HepG2 (cell line): ENCODE data around the gene POLR1G. TPM values are rescaled to one million over a fixed set of nuclear protein-coding genes. Genes with fewer than 3 reads are reported as not detected.

ENCODE experiments used
- ASH2L ChIP-seq: fragments of 300-600, 200-600 bp; sonication (generic); IDR thresholded peaks from 2 replicates; pipeline ENCODE4 v1.7.0; 2017; ENCODE audit warnings: low read depth, mild to moderate bottlenecking, moderate library complexity, mixed read lengths, low read length; ENCODE audit not compliant: insufficient read length
- CREM ChIP-seq, 2 experiments: sonication (generic) in 1 of 2; formaldehyde crosslinking in 1 of 2; IDR thresholded peaks; 2 replicates each; pipeline versions ENCODE4 v1.4.0 to v1.6.1; 2016 to 2020; ENCODE audit warnings: antibody characterized with exemption in 1 of 2, mild to moderate bottlenecking in 1 of 2, missing genetic modification reagents in 1 of 2
- DMAP1 ChIP-seq: IDR thresholded peaks from 2 replicates; pipeline ENCODE4 v1.6.1; 2016
- ELF3 ChIP-seq: IDR thresholded peaks from 2 replicates; pipeline ENCODE4 v1.6.1; 2016; ENCODE audit warnings: missing genetic modification reagents, missing compliant biosample characterization
- HNF4A ChIP-seq: sonication (generic); formaldehyde crosslinking; IDR thresholded peaks from 2 replicates; pipeline ENCODE4 v1.4.0; 2020; ENCODE audit warnings: missing genetic modification reagents
- KDM6A ChIP-seq: IDR thresholded peaks from 2 replicates; pipeline ENCODE4 v1.6.1; 2016; ENCODE audit warnings: low read depth
- PRPF4 ChIP-seq: fragments of 200-400 bp; formaldehyde crosslinking; IDR thresholded peaks from 2 replicates; pipeline ENCODE4 v1.6.1; 2016; ENCODE audit warnings: low read length, low read depth; ENCODE audit not compliant: poor library complexity, severe bottlenecking
- SAP130 ChIP-seq: IDR thresholded peaks from 2 replicates; pipeline ENCODE4 v1.6.1; 2016; ENCODE audit warnings: low read depth
- SNAPC2 ChIP-seq: sonication (generic); formaldehyde crosslinking; IDR thresholded peaks from 2 replicates; pipeline ENCODE4 v1.8.1; 2022; ENCODE audit warnings: mild to moderate bottlenecking, missing genetic modification reagents
- SP5 ChIP-seq: IDR thresholded peaks from 2 replicates; pipeline ENCODE4 v1.6.1; 2016; ENCODE audit warnings: low read depth, borderline replicate concordance
- TFE3 ChIP-seq: IDR thresholded peaks from 2 replicates; pipeline ENCODE4 v1.6.1; 2016
- ZFP90 ChIP-seq: sonication (generic); formaldehyde crosslinking; IDR thresholded peaks from 2 replicates; pipeline ENCODE4 v1.8.0; 2022; ENCODE audit warnings: missing genetic modification reagents, mild to moderate bottlenecking, inconsistent platforms, borderline replicate concordance
- ZFX ChIP-seq: sonication (generic); formaldehyde crosslinking; IDR thresholded peaks from 2 replicates; pipeline ENCODE4 v1.4.0; 2020; ENCODE audit warnings: mild to moderate bottlenecking, low read depth, missing genetic modification reagents, moderate library complexity
- ZNF253 ChIP-seq: sonication (generic); formaldehyde crosslinking; IDR thresholded peaks from 2 replicates; pipeline ENCODE4 v1.8.0; 2022; ENCODE audit warnings: mild to moderate bottlenecking, missing genetic modification reagents, borderline replicate concordance
- ZNF367 ChIP-seq: sonication (generic); formaldehyde crosslinking; IDR thresholded peaks from 2 replicates; pipeline ENCODE4 v1.4.0; 2020; ENCODE audit warnings: missing genetic modification reagents, borderline replicate concordance
- ZNF616 ChIP-seq: sonication (generic); formaldehyde crosslinking; IDR thresholded peaks from 2 replicates; pipeline ENCODE4 v1.5.0; 2020; ENCODE audit warnings: low read depth, mild to moderate bottlenecking, missing genetic modification reagents
- ZNF7 ChIP-seq: IDR thresholded peaks from 2 replicates; pipeline ENCODE4 v1.6.1; 2016; ENCODE audit warnings: missing biosample characterization, missing genetic modification reagents
- ZNF724P ChIP-seq: sonication (generic); formaldehyde crosslinking; IDR thresholded peaks from 2 replicates; pipeline ENCODE4 v1.8.0; 2022; ENCODE audit warnings: missing genetic modification reagents, borderline replicate concordance
- polyA plus RNA-seq, 8 experiments: library from polyadenylated mRNA; depleted of rRNA in 3 of 8; stranded (reverse) in 7 of 8; unstranded in 1 of 8; fragments of >200 nt; fragmentation: Illumina TruSeq in 4 of 8; extraction: Trizol in 4 of 8; gene quantifications; 2 replicates each; pipeline versions ENCODE4 v1.2.1 to v1.2.3, GENCODE V29; 2011 to 2016; ENCODE audit warnings: low read depth in 4 of 8, missing spikeins in 1 of 8, mixed read lengths in 1 of 8; ENCODE audit not compliant: insufficient read depth in 1 of 8
- total RNA-seq, 5 experiments: library from RNA; depleted of rRNA; stranded (reverse); fragments of >200 nt; fragmentation: Illumina TruSeq; extraction: Trizol; gene quantifications; 2 replicates each; pipeline ENCODE4 v1.2.3, GENCODE V29; 2016; ENCODE audit warnings: low read depth in 1 of 5
- TF ChIP-seq, protein P1 (sequence below): sonication (generic); formaldehyde crosslinking; IDR thresholded peaks from 2 replicates; pipeline ENCODE4 v1.5.0; 2020; ENCODE audit warnings: mild to moderate bottlenecking, missing genetic modification reagents, borderline replicate concordance
- TF ChIP-seq, protein P2 (sequence below): sonication (generic); formaldehyde crosslinking; IDR thresholded peaks from 2 replicates; pipeline ENCODE4 v1.5.0; 2020; ENCODE audit warnings: mild to moderate bottlenecking, missing genetic modification reagents

The POLR1G gene
- total and polyA plus RNA-seq, 2 of the 13 experiments (the other 11 are each of a cell fraction or from before 2014, with no cell fraction given): 3.5 to 20.8 TPM

GRCh38 chr19:45376045-45376724 lies 30.3 kb upstream of the POLR1G start (continued):
- TF ChIP-seq ASH2L (no peak), SNAPC2 (CRISPR knock-in tag) (no peak), ZNF616 (no peak), KDM6A (CRISPR knock-in tag) (0 out of 2 replicates have a peak, but pooled peaks have one; percentile 43), ZNF7 (CRISPR knock-in tag) (no peak), ZNF367 (CRISPR knock-in tag) (no peak), SAP130 (CRISPR knock-in tag) (peak; percentile 55), ZFX (no peak), PRPF4 (peak; percentile 65), ZFP90 (0 out of 2 replicates have a peak, but pooled peaks have one; percentile 40), SP5 (CRISPR knock-in tag) (0 out of 2 replicates have a peak, but pooled peaks have one; percentile 33), DMAP1 (CRISPR knock-in tag) (0 out of 2 replicates have a peak, but pooled peaks have one; percentile 33), HNF4A (CRISPR knock-in tag) (peak; percentile 60), CREM (IDR thresholded peaks at IDR 0.05) (0 out of 2 replicates have a peak, but pooled peaks have one; percentile 27), CREM (CRISPR knock-in tag; IDR thresholded peaks at IDR 0.05) (no peak), TFE3 (CRISPR knock-in tag) (peak; percentile 76; the same call in 1 of the 2 replicates), ZNF253 (CRISPR knock-in tag) (no peak), ZNF724P (CRISPR knock-in tag) (no peak), ELF3 (CRISPR knock-in tag) (peak; percentile 88)
- TF ChIP-seq, protein P1, sequence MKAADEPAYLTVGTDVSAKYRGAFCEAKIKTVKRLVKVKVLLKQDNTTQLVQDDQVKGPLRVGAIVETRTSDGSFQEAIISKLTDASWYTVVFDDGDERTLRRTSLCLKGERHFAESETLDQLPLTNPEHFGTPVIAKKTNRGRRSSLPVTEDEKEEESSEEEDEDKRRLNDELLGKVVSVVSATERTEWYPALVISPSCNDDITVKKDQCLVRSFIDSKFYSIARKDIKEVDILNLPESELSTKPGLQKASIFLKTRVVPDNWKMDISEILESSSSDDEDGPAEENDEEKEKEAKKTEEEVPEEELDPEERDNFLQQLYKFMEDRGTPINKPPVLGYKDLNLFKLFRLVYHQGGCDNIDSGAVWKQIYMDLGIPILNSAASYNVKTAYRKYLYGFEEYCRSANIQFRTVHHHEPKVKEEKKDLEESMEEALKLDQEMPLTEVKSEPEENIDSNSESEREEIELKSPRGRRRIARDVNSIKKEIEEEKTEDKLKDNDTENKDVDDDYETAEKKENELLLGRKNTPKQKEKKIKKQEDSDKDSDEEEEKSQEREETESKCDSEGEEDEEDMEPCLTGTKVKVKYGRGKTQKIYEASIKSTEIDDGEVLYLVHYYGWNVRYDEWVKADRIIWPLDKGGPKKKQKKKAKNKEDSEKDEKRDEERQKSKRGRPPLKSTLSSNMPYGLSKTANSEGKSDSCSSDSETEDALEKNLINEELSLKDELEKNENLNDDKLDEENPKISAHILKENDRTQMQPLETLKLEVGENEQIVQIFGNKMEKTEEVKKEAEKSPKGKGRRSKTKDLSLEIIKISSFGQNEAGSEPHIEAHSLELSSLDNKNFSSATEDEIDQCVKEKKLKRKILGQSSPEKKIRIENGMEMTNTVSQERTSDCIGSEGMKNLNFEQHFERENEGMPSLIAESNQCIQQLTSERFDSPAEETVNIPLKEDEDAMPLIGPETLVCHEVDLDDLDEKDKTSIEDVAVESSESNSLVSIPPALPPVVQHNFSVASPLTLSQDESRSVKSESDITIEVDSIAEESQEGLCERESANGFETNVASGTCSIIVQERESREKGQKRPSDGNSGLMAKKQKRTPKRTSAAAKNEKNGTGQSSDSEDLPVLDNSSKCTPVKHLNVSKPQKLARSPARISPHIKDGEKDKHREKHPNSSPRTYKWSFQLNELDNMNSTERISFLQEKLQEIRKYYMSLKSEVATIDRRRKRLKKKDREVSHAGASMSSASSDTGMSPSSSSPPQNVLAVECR (CRISPR knock-in tag): peak; percentile 23; the same call in 1 of the 2 replicates
- TF ChIP-seq, protein P2, sequence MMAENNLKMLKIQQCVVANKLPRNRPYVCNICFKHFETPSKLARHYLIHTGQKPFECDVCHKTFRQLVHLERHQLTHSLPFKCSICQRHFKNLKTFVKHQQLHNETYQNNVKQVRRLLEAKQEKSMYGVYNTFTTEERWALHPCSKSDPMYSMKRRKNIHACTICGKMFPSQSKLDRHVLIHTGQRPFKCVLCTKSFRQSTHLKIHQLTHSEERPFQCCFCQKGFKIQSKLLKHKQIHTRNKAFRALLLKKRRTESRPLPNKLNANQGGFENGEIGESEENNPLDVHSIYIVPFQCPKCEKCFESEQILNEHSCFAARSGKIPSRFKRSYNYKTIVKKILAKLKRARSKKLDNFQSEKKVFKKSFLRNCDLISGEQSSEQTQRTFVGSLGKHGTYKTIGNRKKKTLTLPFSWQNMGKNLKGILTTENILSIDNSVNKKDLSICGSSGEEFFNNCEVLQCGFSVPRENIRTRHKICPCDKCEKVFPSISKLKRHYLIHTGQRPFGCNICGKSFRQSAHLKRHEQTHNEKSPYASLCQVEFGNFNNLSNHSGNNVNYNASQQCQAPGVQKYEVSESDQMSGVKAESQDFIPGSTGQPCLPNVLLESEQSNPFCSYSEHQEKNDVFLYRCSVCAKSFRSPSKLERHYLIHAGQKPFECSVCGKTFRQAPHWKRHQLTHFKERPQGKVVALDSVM (CRISPR knock-in tag): peak; percentile 96
